NCI-H345 treated with DMSO at 0.1 percent for 48 hours (cell line): ENCODE measurements around the gene ST6GAL1.
"Not testable (repeated sequence)": the region's sequence is repeated elsewhere in the genome, so short reads cannot be mapped to it uniquely, and the experiment has no call there.

Experiments used
- DNase-seq: peaks from one replicate; lab custom pipeline; 2025; ENCODE audit not compliant: unreplicated experiment; lab: John Stamatoyannopoulos, UW

Gene ST6GAL1, protein sequence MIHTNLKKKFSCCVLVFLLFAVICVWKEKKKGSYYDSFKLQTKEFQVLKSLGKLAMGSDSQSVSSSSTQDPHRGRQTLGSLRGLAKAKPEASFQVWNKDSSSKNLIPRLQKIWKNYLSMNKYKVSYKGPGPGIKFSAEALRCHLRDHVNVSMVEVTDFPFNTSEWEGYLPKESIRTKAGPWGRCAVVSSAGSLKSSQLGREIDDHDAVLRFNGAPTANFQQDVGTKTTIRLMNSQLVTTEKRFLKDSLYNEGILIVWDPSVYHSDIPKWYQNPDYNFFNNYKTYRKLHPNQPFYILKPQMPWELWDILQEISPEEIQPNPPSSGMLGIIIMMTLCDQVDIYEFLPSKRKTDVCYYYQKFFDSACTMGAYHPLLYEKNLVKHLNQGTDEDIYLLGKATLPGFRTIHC

DNA sequence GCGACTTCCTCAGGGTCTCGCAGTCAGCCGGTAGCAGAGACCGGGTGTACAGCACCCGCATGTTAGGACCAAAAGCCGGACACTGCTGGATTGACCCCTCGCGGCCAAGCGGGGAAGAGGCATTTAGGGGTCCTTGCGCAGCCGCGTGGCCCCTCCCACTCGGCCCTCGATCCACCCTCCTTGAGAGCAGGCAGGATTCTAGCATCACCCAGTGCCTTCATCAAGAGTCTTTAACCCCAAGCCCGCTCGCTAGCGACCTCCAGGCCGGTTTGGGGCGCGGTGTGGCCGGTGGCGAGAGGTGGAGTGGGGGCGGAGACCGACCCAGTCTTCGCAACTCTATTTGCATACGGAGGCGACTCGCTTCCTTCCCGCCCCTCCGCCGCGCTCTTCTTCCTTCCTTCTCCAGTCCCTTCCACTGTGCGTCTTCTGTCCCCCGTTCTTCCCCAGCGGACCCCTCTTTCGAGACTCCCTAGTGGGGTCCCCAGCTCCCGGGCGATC lies at the start of gene ST6GAL1:
Gene ST6GAL1, plus strand, starts transcription at position 384 of the 498 bp plus-strand sequence. CDS start 112,178 bp downstream, outside the sequence.
- no peak for DNase-seq

GRCh38 chr3:186882150-186882524 lies 48.2 kb upstream of the ST6GAL1 start:
- no peak for DNase-seq

DNA sequence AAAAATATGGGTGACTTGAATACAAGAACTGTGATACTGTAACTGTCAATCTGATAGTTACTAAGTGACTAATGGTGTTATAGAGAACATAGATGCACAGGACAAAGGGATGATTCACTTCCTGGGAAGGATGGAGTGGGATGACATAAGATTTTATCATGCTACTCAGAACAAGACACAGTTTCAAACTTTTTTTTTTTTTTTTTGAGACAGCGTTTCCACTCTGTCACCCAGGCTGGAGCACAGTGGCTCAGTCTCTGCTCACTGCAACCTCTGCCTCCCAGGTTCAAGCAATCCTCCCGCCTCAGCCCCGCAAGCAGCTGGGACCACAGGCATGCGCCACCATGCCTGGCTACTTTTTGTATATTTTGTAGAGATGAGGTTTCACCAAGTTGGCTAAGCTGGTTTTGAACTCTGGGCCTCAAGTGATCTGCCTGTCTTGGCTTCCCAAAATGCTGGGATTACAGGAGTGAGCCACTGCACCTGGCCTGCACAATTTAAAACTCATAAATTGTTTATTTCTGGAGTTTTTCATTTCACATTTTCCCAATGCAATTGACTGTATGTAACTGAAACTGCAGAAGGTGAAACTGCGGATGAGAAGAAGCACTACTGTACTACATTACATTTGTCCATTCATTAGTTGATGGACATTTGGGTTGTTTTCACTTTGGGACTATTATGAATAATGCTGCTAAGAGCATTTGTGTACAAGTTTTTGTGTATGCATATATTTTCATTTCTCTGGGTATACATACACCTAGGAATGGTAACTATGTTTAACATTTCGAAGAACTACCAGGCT lies 47.2 kb upstream of the ST6GAL1 start:
- no peak for DNase-seq

DNA sequence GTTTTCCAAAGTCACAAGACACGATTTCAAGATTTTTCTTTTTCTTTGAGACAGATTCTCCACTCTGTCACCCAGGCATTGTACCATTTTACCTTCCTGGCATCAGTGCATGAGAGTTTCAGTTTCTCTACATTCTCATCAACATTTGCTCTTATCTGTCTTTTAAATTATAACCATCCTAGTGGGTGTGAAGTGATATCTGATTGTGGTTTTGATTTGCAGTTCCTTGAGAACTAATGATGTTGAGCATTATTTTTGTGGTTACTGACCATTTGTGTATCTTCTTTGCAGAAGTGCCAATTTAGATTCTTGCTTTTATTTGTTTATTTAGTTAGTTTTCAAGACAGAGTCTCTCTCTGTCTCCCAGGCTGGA lies 46.7 kb upstream of the ST6GAL1 start:
- DNase-seq, result no peak

DNA sequence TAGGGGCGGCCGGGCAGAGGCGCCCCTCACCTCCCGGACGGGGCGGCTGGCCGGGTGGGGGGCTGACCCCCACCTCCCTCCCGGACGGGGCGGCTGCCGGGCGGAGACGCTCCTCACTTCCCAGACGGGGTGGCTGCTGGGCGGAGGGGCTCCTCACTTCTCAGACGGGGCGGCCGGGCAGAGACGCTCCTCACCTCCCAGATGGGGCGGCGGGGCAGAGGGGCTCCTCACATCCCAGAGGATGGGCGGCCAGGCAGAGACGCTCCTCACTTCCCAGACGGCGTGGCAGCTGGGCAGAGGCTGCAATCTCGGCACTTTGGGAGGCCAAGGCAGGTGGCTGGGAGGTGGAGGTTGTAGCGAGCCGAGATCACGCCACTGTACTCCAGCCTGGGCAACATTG lies 45.5 kb upstream of the ST6GAL1 start:
- not testable (repeated sequence) for DNase-seq

DNA sequence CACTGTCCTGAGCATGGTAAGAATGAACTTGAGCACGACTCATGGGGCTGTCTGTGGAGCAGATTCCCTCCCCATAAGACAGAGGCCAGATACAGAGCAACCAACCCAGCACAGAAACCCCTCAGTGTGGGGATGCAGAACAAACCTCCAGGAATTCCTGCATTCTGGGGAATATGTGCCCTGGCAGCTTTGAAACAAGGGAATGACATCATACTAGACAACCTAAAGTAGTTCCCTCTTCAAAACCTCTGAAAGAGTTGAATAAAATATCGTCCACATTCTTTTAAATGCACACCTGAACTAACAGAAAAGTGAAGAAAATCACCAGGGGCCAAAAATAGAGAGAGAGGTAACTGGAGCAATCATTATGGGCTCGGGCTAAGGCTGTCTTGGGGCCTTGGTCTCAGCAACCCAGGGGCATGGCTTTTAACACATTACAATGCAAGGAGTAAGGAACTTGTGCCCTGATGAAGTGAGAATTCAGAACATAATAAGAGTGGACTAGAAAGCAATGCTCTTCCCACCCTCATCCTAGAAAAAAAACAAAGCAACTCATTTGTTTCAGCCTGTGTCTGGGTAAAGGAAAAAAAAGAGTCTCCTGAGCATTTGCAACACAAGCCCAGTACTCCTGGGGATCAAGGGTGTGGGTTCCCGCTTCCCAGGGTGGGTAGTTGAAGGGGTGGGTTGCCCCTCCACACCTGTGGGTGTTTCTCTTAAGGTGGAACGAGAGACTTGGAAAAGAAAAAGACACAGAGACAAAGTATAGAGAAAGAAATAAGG lies 43.9 kb upstream of the ST6GAL1 start:
- DNase-seq, result no peak

DNA sequence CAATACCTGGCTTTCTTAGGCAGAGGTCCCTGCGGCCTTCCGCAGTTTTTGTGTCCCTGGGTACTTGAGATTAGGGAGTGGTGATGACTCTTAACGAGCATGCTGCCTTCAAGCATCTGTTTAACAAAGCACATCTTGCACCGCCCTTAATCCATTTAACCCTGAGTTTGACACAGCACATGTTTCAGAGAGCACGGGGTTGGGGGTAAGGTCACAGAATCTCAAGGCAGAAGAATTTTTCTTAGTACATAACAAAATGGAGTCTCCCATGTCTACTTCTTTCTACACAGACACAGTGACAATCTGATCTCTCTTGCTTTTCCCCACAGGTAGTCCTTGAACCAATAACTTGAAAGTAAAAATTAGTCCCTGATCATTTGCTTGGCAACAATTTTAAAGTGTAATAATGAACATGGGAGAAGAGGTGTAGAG lies 42.8 kb upstream of the ST6GAL1 start:
- DNase-seq, result not testable (repeated sequence)

- DNase-seq, result no peak
These were observed 41.8 kb upstream of the ST6GAL1 start for GRCh38 chr3:186888569-186888968.

DNA sequence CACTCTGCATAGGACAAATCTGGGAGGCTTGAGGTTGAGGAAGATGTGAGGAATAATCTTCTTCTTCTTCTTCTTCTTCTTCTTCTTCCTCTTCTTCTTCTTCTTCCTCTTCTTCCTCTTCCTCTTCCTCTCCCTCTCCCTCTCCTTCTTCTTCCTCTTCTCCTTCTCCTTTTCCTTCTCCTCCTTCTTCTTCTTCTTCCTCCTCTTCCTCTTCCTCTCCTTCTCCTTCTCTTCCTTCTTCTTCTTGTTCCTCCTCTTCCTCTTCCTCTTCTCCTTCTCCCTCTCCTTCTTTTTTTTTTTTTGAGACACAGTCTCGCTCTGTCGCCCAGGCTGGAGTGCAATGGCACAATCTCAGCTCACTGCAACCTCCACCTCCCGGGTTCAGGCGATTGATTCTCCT lies 40.6 kb upstream of the ST6GAL1 start:
- not testable (repeated sequence) for DNase-seq

DNA sequence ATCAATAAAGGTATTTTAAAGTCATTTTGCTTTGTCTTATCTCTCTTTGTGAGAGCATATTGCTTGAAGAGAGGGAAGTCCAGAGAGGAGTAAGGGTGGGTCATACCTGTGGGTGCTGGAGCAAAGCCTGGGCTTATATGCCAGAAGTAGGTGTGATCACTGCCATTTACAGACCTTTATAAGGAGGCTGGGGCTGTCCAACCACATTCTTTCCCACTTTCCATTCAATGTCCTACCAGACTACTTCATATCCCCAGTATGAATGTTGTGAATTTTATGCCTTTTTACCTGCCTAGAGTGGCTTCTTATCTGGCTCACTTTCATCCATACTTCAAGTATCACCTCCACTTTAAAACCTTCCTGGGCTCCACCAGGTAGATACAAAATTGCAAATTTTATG lies 39.4 kb upstream of the ST6GAL1 start:
- DNase-seq, result no peak

- not testable (repeated sequence) for DNase-seq
These were observed 37.3 kb upstream of the ST6GAL1 start for GRCh38 chr3:186893071-186893470.

GRCh38 chr3:186895406-186895805 lies 34.9 kb upstream of the ST6GAL1 start:
- no peak for DNase-seq

- no peak for DNase-seq
These were observed 34.3 kb upstream of the ST6GAL1 start for GRCh38 chr3:186896006-186896405.

- DNase-seq, result no peak
These were observed 33.5 kb upstream of the ST6GAL1 start for GRCh38 chr3:186896875-186897274.

DNA sequence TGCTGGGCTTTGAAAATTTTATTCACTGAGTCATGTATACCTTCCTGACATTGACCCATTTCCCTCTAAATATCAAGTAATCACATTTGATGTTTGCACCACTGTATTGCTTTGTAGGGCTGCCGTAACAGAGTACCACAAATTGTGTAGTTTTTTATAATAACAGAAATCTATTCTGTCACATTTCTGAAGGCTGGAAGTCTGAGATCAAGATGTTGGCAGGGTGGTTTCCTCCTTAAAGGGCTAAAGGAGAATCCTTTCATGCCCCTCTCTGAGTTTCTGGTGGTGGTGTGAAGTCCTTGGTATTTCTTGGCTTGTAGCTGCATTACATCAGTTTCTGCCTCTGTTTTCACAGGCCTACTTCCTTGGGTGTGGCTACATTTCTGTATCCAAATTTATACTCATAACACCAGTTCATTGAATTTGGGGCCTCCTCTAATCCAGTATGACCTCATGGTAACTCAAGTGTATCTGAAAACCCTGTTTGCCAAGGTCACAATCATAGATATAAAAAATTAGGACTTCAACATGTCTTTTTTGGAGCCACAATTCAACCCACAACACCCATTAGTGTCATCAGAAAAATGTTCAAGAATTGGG lies 29.1 kb upstream of the ST6GAL1 start:
- DNase-seq, result no peak

GRCh38 chr3:186902154-186902553 lies 28.2 kb upstream of the ST6GAL1 start:
- no peak for DNase-seq

DNA sequence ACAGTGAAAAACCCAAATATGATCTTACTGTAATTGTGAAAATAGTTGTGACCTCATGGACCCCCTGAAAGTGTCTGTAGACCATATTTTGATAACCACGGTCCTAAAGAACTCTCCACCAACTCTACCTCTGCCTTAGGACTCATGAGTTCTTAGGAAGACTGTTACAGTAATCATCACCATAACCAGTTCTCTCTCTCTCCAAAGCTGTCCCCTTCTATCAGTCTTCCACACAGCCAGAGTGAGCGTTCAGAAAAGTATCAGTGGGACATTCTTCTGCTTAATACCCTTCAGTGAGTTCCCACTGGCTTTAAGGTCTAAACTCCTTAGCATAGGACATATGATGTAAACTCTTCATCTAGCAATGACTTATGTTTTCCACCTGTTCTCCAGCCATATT lies 27.6 kb upstream of the ST6GAL1 start:
- DNase-seq, result no peak

DNA sequence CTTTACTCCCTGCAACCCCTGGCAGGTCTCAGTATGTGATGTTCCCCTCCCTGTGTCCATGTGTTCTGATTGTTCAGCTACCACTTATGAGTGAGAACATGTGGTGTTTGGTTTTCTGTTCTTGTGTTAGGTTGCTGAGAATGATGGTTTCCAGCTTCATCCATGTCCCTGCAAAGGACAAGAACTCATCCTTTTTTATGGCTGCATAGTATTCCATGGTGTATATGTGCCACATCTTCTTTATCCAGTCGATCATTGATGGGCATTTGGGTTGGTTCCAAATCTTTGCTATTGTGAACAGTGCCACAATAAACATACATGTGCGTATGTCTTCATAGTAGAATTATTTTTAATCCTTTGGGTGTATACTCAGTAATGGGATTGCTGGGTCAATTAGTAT lies 26.6 kb upstream of the ST6GAL1 start:
- not testable (repeated sequence) for DNase-seq

- not testable (repeated sequence) for DNase-seq
These were observed 23.3 kb upstream of the ST6GAL1 start for GRCh38 chr3:186907075-186907474.

GRCh38 chr3:186909078-186909853 lies 21.1 kb upstream of the ST6GAL1 start:
- no peak for DNase-seq
